ENCODE data around the gene CRBN. TPM values are rescaled to one million over a fixed set of nuclear protein-coding genes. Genes with fewer than 3 reads are reported as not detected.

The CRBN gene
- total RNA-seq, 1 donor from 2014 or later = 114 TPM

DNA sequence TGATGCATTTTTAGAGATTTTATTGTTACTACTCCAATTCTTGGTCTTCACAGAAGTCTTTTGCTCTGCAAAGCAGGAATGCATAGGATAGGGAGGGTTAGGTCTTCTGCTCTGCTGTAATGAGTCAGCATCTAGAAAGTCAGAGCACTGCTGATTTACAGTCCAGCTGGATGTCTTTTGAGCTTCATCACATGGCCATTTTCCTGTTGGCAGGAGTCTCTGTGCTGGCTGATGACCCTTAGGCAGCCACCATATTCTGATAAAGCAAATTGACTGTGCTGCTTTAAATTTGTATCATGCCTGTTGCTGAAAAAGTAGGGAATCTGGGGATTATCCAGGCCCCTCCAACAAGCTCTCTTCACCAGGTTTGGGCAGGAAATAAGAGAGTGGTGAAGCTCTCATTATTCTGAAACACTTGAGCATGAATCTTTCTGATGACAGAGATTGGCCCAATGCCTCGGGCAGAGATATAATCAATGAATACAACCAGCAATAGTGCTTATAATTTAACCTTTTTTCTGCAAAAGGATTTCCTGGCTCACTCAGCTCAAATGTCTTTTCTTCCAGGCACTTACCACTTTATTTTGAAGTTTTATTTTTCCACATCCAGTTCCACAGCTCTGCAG is 9.7 kb upstream of the CRBN start:
- no peak for DNase-seq (ENCODE audit: low spot score in 2 of 2)
- intact Hi-C loops (cut with DNase I) = no loop called here
- Histone ChIP-seq H3K4me3 (no peak overlapping the region), H3K9me3 (peaks cover 7 to 13% of the 10 kb centered on the region in 2 donors), H3K36me3 (no peaks in the 10 kb centered on the region), H3K27ac (no peak overlapping the region), H3K4me1 (no peaks in the 10 kb centered on the region), H3K27me3 (no peaks in the 10 kb centered on the region)
- TF ChIP-seq, protein P1, sequence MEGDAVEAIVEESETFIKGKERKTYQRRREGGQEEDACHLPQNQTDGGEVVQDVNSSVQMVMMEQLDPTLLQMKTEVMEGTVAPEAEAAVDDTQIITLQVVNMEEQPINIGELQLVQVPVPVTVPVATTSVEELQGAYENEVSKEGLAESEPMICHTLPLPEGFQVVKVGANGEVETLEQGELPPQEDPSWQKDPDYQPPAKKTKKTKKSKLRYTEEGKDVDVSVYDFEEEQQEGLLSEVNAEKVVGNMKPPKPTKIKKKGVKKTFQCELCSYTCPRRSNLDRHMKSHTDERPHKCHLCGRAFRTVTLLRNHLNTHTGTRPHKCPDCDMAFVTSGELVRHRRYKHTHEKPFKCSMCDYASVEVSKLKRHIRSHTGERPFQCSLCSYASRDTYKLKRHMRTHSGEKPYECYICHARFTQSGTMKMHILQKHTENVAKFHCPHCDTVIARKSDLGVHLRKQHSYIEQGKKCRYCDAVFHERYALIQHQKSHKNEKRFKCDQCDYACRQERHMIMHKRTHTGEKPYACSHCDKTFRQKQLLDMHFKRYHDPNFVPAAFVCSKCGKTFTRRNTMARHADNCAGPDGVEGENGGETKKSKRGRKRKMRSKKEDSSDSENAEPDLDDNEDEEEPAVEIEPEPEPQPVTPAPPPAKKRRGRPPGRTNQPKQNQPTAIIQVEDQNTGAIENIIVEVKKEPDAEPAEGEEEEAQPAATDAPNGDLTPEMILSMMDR (IDR thresholded peaks at IDR 0.05) = no peak

DNA sequence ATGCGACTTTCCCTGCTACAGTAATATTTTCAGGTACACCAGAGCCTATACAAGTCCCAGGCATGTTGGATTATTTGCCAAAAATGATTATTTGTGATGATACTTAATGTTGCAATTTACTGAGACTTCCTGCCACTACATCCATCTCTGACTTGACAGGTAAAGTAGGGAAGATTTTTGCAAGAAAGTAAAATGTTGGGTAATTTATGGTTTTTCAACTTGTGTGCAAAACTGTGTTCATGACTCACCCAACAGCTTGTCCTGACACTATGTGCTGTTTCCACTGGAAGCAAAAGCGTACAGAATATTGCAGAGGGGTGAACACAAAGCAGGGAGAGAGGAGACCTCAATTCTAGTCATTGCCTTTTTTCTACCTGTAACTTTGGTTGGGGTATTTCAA is 5.4 kb upstream of the CRBN start:
- Histone ChIP-seq H3K27me3 (no peaks in the 10 kb centered on the region), H3K27ac (no peak overlapping the region), H3K4me3 (no peak overlapping the region), H3K9me3 (peaks cover 7 to 13% of the 10 kb centered on the region in 2 donors), H3K4me1 (peaks cover 0 to under 1% of the 10 kb centered on the region in 2 donors), H3K36me3 (no peaks in the 10 kb centered on the region)
- DNase-seq (ENCODE audit: low spot score in 2 of 2) = no peak
- intact Hi-C loops (cut with DNase I) = no loop called here
- TF ChIP-seq, protein P1 (IDR thresholded peaks at IDR 0.05) = no peak

DNA sequence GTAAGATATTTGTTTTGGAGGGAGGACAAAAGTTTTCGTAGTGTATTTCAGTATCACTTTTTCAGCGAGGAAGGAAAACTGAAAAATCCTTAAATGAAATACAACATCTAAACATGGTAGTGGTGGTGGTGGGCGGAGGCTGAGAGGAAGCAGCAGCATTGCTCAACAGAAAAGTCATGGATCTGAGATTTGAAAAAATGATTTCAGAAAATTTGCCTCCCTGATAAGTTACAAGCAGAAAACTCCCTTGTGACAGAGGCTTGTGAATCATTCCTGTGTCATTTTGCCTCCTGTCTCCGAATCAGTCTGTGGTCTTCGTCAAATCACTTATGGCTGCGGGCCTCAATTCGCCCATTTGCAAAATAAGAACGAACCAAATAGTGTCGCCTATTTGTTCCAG is 965 bp upstream of the CRBN start:
- Histone ChIP-seq H3K4me3 (no peak overlapping the region), H3K4me1 (peaks cover 6 to 18% of the 10 kb centered on the region in 2 donors), H3K36me3 (peaks cover 0 to 6% of the 10 kb centered on the region in 2 donors), H3K9me3 (no peaks in the 10 kb centered on the region), H3K27me3 (no peaks in the 10 kb centered on the region), H3K27ac (no peak overlapping the region)
- TF ChIP-seq, protein P1 (IDR thresholded peaks at IDR 0.05) = no peak
- DNase-seq (ENCODE audit: low spot score in 2 of 2) = no peak
- intact Hi-C loops (cut with DNase I) = no loop called here

DNA sequence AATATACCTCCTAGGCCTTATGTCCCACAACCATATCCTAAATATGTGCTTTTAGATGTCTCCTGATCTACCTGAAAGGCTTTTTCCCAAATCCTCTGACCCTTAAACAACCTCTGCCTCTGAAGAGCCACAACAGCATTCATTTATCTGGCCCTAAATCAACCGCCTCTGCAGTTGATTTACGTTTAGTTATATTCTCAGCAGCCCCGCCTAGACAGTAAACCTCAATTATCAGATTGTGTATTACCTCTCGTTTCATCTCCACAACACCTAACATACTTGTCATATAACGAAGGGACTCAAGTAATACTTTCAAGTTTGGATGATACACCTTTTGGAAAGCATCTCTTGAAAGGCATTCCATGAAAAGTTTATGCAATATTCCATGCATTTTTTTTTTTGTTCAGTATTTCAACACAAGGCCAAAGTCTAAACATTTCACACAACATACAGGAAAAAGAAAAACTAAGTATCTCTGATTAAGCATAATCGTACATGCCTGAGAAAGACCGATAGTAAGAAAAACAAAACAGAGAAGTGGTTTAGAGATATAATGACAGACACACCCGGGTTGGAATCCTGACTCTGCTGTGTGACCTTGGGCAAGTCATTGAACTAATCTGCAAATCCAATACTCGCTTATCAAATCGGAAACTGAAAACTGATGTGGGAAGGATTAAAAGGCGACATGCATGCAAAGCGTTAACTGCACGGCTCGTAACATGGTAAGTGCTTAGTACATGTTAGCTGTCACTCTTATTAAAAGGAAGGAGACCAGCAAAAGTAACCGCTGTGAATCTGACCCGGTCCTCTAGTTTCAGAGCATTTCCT is 778 bp downstream of the CRBN start:
- intact Hi-C loops (cut with DNase I) = loop anchor here (2.0 kb wide), 1 partner anchor 52 kb away; the partner anchor contains the start of gene TRNT1
- Histone ChIP-seq H3K36me3 (peaks cover 8 to 18% of the 10 kb centered on the region in 2 donors), H3K27ac (peak overlapping the region; percentile 74 to 75), H3K4me3 (peak overlapping the region; percentile 78 to 88), H3K4me1 (peaks cover 6 to 18% of the 10 kb centered on the region in 2 donors), H3K9me3 (no peaks in the 10 kb centered on the region), H3K27me3 (no peaks in the 10 kb centered on the region)
- TF ChIP-seq, protein P1 (IDR thresholded peaks at IDR 0.05) = no peak
- DNase-seq (ENCODE audit: low spot score in 2 of 2) = no peak

DNA sequence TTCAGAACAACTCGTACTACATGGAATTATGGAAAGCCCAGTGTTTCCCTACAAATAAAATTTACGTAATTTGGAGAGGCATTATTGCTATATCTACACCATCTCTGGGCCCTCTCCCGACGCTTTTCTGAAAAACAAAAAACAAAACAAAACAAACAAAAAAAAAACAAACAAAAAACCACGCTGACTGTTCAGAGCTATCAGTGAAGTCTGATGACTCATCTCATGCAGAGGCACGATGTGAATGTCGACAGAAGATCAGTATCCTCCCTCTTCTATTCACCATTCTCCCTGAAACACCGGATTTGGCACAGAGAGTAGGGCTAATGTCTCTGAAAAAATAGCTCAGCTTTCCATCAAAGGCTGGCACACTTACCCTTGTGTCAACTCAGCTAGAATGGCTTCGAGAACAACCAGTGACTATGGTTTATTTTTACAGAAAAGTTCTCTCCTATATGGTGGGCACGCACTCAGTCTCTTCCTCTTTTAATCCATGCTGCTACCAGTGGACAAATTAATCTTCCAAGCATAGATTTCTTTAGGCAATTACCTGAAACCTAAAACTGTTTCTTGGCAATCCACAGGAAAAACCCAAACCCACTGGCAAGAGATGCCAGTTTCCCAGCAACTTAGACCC is 1.5 kb downstream of the CRBN start:
- peak overlapping the region; percentile 78 to 88 for H3K4me3 ChIP-seq
- H3K4me1 ChIP-seq = peaks cover 6 to 18% of the 10 kb centered on the region in 2 donors
- H3K9me3 ChIP-seq = no peaks in the 10 kb centered on the region
- peaks cover 13 to 26% of the 10 kb centered on the region in 2 donors for H3K36me3 ChIP-seq
- intact Hi-C loops (cut with DNase I) = loop anchor here (2.0 kb wide), 1 partner anchor 51 kb away; the partner anchor contains the start of gene TRNT1
- no peak overlapping the region for H3K27ac ChIP-seq
- H3K27me3 ChIP-seq = no peaks in the 10 kb centered on the region
- no peak for DNase-seq (ENCODE audit: low spot score in 2 of 2)
- TF ChIP-seq, protein P1 (IDR thresholded peaks at IDR 0.05) = no peak
